HT-29 (cell line): ENCODE measurements around the gene PP2D1. TPM values are rescaled to one million over a fixed set of nuclear protein-coding genes. Genes with fewer than 3 reads are reported as not detected.
"Not testable (repeated sequence)": the region's sequence is repeated elsewhere in the genome, so short reads cannot be mapped to it uniquely, and the experiment has no call there.

Experiments used
- DNase-seq: peaks from one replicate; pipeline ENCODE4 v3.0.0-alpha.2; 2015; ENCODE audit warnings: low spot score
- total RNA-seq: library from RNA; depleted of rRNA; stranded (reverse); fragments of >200 nt; shearing (Covaris generic); gene quantifications from 2 replicates; pipeline ENCODE4 v1.2.3, GENCODE V29; 2014

PP2D1 gene
- total RNA-seq, 1 experiment from 2014 or later: not detected

- DNase-seq: no peak
These were observed 41.7 kb downstream of the PP2D1 start for GRCh38 chr3:19970327-19970726.

GRCh38 chr3:19967812-19968211 lies 44.3 kb downstream of the PP2D1 start:
- no peak for DNase-seq

- DNase-seq: no peak
These were observed 44.9 kb downstream of the PP2D1 start for GRCh38 chr3:19967208-19967607.

- no peak for DNase-seq
These were observed 50.1 kb downstream of the PP2D1 start for GRCh38 chr3:19961960-19962359.

GRCh38 chr3:19960696-19961095 lies 51.4 kb downstream of the PP2D1 start:
- DNase-seq: no peak

GRCh38 chr3:19959505-19959904 lies 52.6 kb downstream of the PP2D1 start:
- DNase-seq: no peak

GRCh38 chr3:19957354-19957753 lies 54.7 kb downstream of the PP2D1 start:
- DNase-seq: not testable (repeated sequence)

GRCh38 chr3:19954676-19955075 lies 57.4 kb downstream of the PP2D1 start:
- no peak for DNase-seq

GRCh38 chr3:19950316-19950715 lies 61.7 kb downstream of the PP2D1 start:
- no peak for DNase-seq

GRCh38 chr3:19948226-19948591 lies 63.9 kb downstream of the PP2D1 start:
- DNase-seq: no peak

- peak; percentile 40 for DNase-seq
These were observed 64.4 kb downstream of the PP2D1 start for GRCh38 chr3:19947549-19948225.

GRCh38 chr3:19946832-19947548 lies 65.1 kb downstream of the PP2D1 start, which contains the start of gene RAB5A:
RAB5A (plus strand) TSS chr3:19947097; CDS start chr3:19950899, 3,802 bp downstream.
- DNase-seq: peak; percentile 90

- peak; percentile 34 for DNase-seq
These were observed 65.9 kb downstream of the PP2D1 start for GRCh38 chr3:19945969-19946831.

GRCh38 chr3:19945534-19945933 lies 66.5 kb downstream of the PP2D1 start:
- DNase-seq: peak; percentile 41

- no peak for DNase-seq
These were observed 71.4 kb downstream of the PP2D1 start for GRCh38 chr3:19940643-19941042.

GRCh38 chr3:19938295-19938627 lies 73.8 kb downstream of the PP2D1 start:
- no peak for DNase-seq

- DNase-seq: no peak
These were observed 74.4 kb downstream of the PP2D1 start for GRCh38 chr3:19937459-19938294.
